Esophagus squamous epithelium (tissue), 4 donors: Measurements from ENCODE around the gene PRR33.

Source experiments
- CTCF ChIP-seq, 6 experiments: fragments of 450-650 bp in 4 of 6; fragments of 200-600 bp in 2 of 6; sonication (generic) in 2 of 6; IDR thresholded peaks; one replicate each; pipeline ENCODE4 v1.5.1; 2016 to 2019; ENCODE audit warnings: antibody characterized with exemption in 6 of 6, mild to moderate bottlenecking in 4 of 6, moderate library complexity in 4 of 6
- POLR2A ChIP-seq, 4 donors: fragments of 450-650 bp; IDR thresholded peaks; one replicate each; pipeline ENCODE4 v1.6.1; 2017; ENCODE audit warnings: antibody characterized with exemption in 4 of 4, mild to moderate bottlenecking in 4 of 4, moderate library complexity in 3 of 4

- TF ChIP-seq CTCF (IDR thresholded peaks at IDR 0.05) (no peak), POLR2A (IDR thresholded peaks at IDR 0.05) (no peak)
Measured at GRCh38 chr11:1883346-1884302, 8.1 kb downstream of the PRR33 start.
